ENCODE data around the gene RSBN1L.

Gene RSBN1L

GRCh38 chr7:77731716-77732115 is 35.5 kb downstream of the RSBN1L start:
- no peak for DNase-seq (ENCODE audit: low read depth)

- no peak for DNase-seq (ENCODE audit: low read depth)
Measured at GRCh38 chr7:77734659-77735421, 38.6 kb downstream of the RSBN1L start.

- no peak for DNase-seq (ENCODE audit: low read depth)
Measured at GRCh38 chr7:77735457-77735856, 39.2 kb downstream of the RSBN1L start.

- DNase-seq (ENCODE audit: low read depth): no peak
Measured at GRCh38 chr7:77736991-77737390, 40.7 kb downstream of the RSBN1L start.

DNA sequence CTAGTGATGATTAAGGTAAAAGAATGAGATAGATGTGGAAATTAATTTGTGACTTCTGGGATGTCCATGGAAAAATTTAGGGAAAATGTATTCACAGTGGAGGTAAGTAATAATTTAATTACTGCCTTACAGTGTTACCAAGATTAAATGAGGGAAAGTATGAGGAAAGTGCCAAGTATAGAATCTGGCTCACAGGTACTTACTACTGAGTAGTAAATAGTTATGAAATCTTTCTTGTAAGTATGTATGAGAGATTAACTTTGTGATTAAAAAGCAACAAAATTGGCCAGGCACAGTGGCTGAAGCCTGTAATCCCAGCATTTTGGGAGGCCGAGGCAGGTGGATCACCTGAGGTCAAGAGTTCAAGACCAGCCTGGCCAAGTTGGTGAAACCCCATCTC is 42.1 kb downstream of the RSBN1L start:
- no peak for DNase-seq (ENCODE audit: low read depth)

DNA sequence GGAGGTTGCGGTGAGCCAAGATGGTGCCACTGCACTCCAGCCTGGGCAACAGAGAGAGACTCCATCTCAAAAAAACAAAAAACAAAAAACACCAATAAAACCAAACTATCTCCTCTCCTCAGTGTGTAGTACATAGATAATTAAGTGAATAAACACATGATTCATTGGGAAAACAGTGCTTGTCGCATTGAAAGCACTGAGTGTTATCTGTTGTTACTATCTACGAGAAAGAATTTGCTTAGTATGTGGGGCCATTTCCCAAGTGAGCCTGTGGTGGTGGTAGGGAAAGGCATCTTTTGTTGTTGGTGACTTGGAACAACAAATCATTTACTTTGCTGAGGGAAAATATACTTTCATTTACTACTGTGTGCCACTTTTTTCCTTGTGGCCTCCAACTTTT is 42.6 kb downstream of the RSBN1L start:
- DNase-seq (ENCODE audit: low read depth): no peak

GRCh38 chr7:77740257-77740656 is 44.0 kb downstream of the RSBN1L start:
- no peak for DNase-seq (ENCODE audit: low read depth)

GRCh38 chr7:77743518-77743917 is 47.3 kb downstream of the RSBN1L start:
- DNase-seq (ENCODE audit: low read depth): no peak

DNA sequence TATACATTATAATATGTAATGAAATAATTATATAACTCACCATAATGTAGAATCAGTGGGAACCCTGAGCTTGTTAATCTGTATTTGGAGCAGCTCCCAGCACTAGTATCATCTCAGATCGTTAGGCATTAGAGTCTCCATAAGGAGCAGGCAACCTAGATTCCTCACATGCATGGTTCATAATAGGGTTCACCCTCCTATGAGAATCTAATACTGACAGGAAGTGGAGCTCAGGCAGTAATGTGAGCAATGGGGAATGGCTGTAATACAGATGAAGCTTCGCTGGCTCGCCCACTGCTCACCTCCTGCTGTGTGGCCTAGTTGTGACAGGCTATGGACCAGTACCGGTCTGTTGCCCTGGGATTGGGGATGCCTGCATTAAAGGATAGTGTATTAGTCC is 49.5 kb downstream of the RSBN1L start:
- no peak for DNase-seq (ENCODE audit: low read depth)

DNA sequence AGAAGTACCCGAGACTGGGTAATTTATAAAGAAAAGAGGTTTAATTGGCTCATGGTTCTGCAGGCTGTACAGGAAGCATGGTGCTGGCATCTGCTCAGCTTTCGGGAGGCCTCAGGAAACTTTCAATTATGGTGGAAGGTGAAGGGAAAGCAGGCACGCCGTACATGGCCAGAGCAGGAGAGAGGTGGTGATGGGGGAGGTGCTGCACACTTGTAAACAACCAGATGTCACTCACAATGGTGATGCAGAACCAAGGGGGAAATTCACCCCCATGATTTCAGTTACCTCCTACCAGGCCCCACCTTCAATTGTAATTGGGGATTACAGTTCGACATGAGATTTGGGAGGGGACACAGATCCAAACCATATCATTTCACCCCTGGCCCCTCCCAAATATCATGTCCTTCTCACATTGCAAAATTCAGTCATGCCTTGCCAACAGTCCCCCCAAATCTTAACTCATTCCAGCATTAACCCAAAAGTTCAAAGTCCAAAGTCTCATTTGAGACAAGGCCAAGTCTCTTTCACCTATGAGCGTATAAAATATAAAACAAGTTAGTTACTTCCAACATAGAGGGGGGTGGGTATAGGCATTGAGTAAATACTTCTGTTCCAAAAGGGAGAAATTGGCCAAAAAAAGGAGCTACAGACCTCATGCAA is 50.0 kb downstream of the RSBN1L start:
- no peak for DNase-seq (ENCODE audit: low read depth)

DNA sequence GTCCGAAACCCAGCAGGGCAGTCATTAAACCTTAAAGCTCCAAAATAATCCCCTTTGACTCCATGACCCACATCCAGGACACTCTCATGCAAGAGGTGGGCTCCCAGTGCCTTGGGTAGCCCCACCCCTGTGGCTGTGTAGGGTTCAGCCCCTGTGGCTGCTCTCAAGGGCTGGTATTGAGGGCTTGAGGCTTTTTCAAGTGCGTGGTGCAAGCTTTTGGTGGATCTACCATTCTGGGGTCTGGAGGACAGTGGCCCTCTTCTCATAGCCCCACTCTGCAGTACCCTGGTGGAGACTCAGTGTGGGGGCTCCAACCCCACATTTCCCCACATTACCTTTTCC is 50.5 kb downstream of the RSBN1L start:
- no peak for DNase-seq (ENCODE audit: low read depth)

GRCh38 chr7:77747178-77747577 is 50.9 kb downstream of the RSBN1L start:
- DNase-seq (ENCODE audit: low read depth): no peak

DNA sequence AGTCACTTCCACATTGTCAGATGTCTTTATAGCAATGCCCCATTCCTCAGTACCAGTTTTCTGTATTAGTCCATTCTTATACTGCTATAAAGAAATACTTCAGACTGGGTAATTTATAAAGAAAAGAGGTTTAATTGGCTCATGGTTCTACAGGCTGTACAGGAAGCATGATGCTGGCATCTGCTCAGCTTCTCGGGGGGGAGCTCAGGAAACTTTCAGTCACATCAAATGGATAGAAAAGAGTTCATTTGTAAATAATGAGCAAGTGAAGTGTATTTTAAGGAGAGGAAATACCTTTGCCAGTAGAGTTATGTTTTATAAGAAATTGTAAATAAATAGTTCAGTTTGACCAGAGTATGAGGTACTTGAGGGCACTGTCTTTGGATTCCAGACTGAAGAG is 51.5 kb downstream of the RSBN1L start:
- DNase-seq (ENCODE audit: low read depth): no peak

GRCh38 chr7:77752016-77752415 is 55.8 kb downstream of the RSBN1L start:
- no peak for DNase-seq (ENCODE audit: low read depth)

DNA sequence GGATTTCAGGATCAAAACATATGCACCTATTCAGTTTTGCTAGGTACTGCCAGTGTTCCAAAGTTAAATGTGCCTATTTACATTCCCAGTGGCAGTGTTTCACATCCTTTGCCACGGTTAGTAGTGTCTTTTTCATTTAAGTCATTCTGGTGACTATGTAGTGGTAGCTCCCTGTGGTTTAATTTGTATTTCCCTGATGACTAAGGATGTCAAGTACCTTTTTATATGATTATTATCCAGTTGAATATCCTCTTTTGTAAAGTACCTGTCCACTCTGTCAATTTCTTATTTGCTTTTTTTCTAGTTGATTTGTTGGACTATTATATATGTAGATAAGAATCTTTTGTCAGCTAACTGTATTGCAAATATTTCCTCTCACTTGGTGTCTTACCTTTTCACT is 56.9 kb downstream of the RSBN1L start:
- no peak for DNase-seq (ENCODE audit: low read depth)

DNA sequence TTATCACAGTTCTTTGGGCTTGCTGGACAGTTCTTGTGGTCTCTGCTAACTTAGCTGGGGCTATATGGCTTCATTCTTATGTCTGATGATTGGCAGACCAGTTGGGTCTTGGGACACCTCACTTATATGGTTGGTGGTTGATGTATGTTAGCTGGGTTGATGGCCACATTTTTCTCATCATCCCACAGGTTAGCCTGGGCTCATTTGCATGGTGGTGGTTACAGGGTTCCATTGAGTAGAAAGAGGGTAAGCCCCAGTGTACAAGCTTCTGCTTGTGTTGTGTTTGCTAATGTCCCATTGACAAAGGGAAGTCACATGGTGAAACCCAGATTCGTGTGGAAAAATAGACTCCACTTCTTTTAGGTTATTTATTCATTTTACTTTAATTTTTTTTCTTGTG is 61.3 kb downstream of the RSBN1L start:
- no peak for DNase-seq (ENCODE audit: low read depth)

DNA sequence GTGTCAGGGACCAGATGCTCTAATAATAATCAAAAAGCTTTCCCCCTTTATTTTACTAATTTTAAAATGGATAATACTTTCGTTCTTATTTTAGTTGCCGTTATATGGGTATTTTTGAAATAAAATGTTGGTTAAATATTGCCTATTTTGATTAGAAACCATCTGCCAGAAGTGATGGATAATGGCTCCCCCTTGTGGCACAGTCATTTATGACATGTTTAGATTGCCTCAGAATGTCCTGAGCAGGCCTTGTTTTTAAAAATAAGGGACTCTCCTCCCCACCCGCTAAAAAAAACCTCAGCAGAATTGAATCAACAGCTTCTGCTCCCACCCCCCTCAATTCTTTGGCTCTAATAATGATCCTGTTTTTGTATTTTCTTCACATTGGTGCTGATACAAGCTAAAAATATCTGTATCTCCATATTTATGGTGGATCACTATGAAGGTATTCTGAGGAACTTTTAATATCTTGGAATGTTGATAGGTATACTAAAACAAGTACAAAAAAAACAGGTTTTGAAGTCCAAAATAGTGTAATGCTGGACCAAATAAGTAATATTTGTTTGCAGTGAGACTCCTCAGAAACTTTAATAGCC is 63.1 kb downstream of the RSBN1L start:
- peak; percentile 74 for DNase-seq (ENCODE audit: low read depth)

GRCh38 chr7:77760809-77761453 is 64.7 kb downstream of the RSBN1L start:
- no peak for DNase-seq (ENCODE audit: low read depth)

- no peak for DNase-seq (ENCODE audit: low read depth)
Measured at GRCh38 chr7:77765481-77765880, 69.2 kb downstream of the RSBN1L start.

- DNase-seq (ENCODE audit: low read depth): no peak
Measured at GRCh38 chr7:77765906-77766800, 69.9 kb downstream of the RSBN1L start.

DNA sequence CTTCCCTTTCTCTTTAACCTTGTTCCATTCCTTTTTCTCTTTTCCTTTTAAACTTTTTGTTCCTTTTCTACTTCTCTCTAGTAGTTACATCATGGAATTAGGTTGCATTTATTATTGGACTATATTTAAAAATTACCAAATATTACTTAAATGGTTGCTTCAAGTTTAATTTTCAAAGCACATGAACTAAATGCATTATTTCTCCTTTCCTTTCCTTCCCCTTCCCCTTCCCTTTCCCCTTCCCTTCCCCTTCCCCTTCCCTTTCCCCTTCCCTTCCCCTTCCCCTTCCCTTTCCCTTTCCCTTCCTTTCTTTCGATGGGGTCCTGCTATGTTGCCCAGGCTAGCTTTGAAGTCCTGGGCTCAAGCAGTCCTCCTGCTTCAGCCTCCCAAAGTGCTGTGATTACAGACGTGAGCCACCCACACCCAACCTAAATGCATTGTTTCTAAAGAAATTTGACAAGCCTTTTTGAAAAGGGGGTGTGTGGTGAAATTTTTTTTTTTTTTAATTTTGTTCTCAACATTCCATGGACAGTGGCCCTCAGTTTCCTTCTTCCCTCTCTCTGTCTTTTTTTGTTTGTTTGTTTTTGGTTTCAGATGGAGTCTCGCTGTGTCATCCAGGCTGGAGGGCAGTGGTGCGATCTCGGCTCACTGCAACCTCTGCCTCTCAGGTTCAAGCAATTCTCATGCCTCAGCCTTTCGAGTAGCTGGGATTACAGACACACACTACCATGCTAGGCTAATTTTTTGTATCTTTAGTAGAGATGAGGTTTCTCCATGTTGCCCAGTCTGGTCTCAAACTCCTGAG is 70.7 kb downstream of the RSBN1L start:
- no peak for DNase-seq (ENCODE audit: low read depth)
